Stimulated activated CD8-positive, alpha-beta memory T cell treated with anti-CD3 and anti-CD28 coated beads, Interleukin-2, amount 100 ng/mL, for 48 hours (primary cell): Measurements from ENCODE around the gene TOM1L2.

Experiments used
- DNase-seq, 2 donors: peaks; one replicate each; pipeline ENCODE4 v3.0.0-alpha.2; 2020; ENCODE audit warnings: low read depth in 2 of 2

TOM1L2 gene

GRCh38 chr17:17807440-17807839 is 164.8 kb downstream of the TOM1L2 start:
- DNase-seq, result no peak

DNA sequence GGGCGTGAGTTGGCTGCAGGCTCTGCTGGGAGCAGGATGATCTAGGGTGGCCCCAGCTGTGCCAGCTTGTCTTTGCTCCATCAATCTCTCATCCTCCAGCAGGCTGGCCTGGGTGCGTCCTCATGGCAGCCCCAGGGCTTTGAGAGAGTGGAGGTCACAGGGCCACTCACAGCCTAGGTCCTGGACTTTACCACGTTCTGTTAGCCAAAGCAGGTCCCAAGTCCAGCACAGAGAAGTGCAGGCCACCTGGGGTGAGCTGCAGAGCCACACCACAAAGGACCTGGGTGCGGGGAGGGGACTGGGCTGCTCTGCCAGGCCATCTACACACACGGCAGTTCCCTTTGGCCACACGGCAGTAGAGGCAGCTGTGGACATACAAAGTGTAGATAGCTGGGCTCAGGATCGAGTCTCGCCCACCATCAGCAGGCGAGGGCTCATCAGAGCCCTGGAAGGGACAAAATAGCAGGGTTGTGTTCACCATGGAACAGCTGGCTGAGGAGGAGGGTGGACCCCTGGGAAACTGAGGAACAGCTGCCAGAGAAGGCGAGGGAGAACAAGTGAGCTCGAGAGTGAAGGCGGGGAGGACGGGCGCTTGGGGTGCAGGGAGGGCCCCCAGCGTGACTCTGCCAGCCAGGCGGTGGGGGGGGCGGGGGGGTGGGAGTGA is 165.5 kb downstream of the TOM1L2 start:
- no peak for DNase-seq

DNA sequence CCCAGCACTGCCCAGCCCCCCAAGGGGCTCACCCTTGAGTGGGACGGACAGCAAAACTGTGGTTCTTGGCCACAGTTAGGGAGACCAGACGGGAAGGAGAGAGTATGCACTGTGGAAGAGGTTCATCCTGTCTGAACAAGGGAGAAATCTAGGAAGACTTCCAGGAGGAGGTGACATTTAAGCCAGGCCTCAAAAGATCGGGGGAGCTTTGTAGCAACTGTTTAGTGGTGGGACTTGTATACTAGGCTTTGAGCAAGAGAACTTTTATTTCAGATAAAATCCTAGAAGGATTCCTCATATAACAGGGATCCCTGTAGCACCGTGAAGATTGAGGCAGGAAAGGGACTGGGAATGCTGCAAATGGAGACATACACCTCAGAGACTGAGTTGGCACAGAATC is 166.2 kb downstream of the TOM1L2 start:
- no peak for DNase-seq

DNA sequence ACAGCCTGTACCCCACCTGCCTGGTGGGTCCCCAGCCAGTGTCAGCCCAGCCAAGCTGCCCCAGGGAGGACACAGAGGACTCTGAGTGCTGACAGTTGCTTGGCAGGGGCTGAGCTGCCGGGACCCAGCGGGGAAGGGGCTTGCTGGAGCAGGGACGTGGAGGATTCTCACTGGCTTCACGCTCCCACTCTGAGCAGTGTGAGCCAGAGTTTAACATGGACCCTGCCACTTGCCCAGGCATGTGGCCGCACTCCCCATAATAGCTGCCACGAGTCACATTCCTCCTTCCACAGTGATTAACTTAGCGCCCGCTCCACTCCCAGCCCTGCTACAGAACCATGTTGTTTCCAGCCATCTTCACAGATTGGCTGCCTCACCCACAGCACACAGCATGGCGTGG is 166.6 kb downstream of the TOM1L2 start:
- DNase-seq, result no peak

DNA sequence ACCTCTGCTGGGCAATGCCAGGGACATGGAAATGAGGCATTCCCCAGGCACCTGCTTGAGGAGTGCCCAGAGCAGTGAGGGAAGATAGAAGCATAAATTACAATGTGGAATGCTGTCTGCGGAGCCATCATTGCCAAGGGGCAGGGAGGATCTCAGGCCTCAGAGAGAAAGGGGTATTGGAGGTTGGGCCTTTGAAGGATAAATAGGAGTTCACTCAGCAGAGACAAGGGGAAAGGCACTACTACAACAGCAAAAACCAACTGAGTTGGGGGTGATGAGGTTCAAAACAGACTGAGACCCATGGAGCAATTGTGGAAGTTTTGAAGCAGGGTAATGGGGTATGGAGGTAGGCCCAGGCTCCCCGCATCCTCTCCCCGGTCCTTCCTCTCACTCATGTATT is 168.2 kb downstream of the TOM1L2 start:
- no peak for DNase-seq

DNA sequence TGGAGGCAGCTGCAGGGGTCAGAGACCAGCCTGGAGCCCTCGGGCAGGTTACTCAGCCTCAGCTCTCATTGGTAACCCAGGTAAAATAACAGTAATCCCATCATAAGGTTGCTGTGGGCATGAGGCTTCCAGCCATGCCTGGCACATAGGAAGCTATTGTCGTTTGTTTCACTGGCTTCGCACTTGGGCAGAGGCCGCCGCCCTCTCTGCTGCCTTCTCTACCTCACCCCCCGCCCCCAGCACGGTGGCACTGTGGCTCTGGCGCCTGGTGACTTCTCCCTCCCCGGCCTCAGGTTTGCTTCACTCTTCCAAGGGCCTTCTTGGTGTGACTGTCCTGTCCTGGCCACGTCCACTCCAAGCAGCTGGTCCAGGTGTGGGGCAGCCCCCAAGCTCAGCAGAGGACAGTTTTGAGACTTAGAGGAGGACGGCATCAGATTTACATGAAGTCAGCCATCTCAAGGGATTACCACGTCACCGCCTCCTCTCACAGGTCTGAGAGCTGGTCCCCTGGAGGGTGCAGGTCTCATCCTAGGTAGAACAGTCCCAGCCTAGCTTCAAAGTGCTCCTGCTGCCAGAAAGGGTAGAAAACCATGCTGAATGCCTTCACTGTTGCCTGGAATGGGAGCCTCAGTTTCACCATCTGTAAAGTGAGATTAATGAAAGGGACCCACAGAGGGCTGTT is 170.3 kb downstream of the TOM1L2 start:
- no peak for DNase-seq

- DNase-seq, result no peak
Measured at GRCh38 chr17:17800504-17801021, 171.6 kb downstream of the TOM1L2 start.

DNA sequence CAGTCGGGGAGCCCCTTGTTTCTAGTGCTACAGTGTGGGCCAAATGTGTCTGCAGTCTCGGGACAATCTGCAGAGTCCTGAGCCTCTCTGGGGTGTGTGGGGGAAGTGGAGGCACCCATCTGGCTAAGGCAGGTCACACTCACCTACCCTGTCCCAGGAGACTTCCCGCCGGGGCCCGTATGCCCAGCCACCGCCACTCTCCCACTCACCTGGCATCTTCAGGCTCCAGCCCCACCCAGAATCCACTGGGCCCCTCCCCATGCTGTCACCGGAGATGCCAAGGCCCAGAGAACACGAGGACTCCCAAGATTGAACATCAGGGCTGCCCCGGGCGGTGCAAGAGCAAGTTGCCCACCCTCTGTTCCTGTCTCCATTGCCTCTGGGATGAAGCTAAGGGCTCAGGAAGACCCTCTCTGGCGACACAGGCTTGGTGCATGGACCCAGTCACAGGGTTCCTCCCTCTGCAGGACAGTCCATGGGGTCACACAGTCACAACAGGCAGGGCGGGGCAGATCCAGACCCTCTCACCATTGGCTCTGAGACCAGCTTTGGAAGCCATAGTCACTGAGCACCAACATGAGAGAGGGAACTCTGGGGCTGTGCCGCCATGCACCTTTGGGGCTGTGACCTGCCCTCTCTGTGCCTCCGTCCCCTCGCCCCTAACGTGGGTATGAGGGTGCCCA is 173.5 kb downstream of the TOM1L2 start:
- DNase-seq, result no peak

DNA sequence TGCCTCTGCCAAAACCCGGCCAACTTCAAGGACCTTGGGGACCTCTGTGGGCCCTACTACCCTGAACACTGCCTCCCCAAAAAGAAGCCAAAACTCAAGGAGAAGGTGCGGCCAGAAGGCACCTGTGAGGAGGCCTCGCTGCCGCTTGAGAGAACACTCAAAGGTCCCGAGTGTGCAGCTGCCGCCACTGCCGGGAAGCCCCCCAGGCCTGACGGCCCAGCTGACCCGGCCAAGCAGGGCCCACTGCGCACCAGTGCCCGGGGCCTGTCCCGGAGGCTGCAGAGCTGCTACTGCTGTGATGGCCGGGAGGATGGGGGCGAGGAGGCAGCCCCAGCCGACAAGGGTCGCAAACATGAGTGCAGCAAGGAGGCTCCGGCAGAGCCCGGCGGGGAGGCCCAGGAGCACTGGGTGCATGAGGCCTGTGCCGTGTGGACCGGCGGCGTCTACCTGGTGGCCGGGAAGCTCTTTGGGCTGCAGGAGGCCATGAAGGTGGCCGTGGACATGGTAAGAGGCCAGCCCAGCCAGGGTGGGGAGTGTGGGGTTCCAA is 174.1 kb downstream of the TOM1L2 start:
- DNase-seq, result no peak

GRCh38 chr17:17797119-17797809 is 174.9 kb downstream of the TOM1L2 start:
- no peak for DNase-seq

DNA sequence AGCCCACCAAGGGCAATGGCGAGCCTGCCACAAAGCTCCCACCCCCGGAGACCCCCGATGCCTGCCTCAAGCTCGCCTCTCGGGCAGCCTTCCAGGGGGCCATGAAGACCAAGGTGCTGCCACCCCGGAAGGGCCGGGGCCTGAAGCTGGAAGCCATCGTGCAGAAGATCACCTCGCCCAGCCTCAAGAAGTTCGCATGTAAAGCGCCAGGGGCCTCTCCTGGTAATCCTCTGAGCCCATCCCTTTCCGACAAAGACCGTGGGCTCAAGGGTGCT is 175.5 kb downstream of the TOM1L2 start:
- DNase-seq, result no peak

DNA sequence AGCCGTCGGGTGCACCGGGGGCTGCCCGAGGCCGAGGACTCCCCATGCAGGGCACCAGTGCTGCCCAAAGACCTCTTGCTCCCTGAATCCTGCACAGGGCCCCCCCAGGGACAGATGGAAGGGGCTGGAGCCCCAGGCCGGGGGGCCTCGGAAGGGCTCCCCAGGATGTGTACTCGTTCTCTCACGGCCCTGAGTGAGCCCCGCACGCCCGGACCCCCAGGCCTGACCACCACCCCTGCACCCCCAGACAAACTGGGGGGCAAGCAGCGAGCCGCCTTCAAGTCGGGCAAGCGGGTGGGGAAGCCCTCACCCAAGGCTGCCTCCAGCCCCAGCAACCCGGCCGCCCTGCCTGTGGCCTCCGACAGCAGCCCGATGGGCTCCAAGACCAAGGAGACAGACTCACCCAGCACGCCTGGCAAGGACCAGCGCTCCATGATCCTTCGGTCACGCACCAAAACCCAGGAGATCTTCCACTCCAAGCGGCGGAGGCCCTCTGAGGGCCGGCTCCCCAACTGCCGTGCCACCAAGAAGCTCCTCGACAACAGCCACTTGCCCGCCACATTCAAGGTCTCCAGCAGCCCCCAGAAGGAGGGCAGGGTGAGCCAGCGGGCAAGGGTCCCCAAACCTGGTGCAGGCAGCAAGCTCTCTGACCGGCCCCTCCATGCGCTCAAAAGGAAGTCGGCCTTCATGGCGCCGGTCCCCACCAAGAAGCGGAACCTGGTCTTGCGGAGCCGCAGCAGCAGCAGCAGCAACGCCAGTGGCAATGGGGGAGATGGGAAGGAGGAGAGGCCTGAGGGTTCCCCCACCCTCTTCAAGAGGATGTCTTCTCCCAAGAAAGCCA is 176.0 kb downstream of the TOM1L2 start:
- DNase-seq, result no peak

GRCh38 chr17:17795296-17795695 is 176.9 kb downstream of the TOM1L2 start:
- DNase-seq, result no peak

- DNase-seq, result no peak
Measured at GRCh38 chr17:17794382-17794781, 177.8 kb downstream of the TOM1L2 start.
